ENCODE data around the gene CASP4. TPM values are rescaled to one million over a fixed set of nuclear protein-coding genes. Genes with fewer than 3 reads are reported as not detected.

CASP4 gene
- total and polyA plus RNA-seq, 2 of the 4 experiments (the other 2 are of a cell fraction): 82.5 to 91.9 TPM

DNA sequence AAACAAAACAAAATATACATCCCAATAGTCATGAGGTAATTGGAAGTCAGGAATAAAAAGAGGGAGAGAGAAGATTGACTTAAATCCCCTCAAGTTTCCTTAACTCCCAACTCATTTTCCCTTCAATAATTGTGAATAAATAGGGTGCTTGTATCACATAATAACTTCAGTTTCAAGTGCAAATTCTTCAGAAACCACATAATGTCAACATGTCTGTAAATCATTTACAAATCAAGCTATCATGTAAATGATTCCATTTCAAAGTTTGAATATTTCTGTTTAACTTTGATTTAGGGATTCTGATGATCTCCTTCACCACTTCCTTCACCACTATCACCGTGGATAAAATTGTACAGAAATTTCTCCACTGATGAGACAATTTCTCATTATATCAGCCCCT, 31.3 kb upstream of the CASP4 start:
- H4K5ac ChIP-seq (ENCODE audit: low read depth, low read length): no peak overlapping the region
- no peaks in the 10 kb centered on the region for H4K20me1 ChIP-seq (ENCODE audit: insufficient read depth, low read length)
- no peak overlapping the region for H3K4ac ChIP-seq (ENCODE audit: low read depth, low read length)
- BruUV-seq (replicated peaks): no TSS peak
- peak; percentile 3 for DNase-seq
- no peak overlapping the region for H2BK20ac ChIP-seq (ENCODE audit: low read depth, low read length)
- no peak overlapping the region; the same call in 1 of the 2 replicates for H3K4me2 ChIP-seq (ENCODE audit: low read depth, low read length)
- H3K4me3 ChIP-seq (ENCODE audit: insufficient read depth, low read depth, low read length): no peak overlapping the region
- H2AFZ ChIP-seq (replicated peaks; ENCODE audit: low read length, poor library complexity): no peak overlapping the region
- no CpG with 5 or more reads among the region's 1 CpG for WGBS, 2 experiments (ENCODE audit: extremely low coverage in 2 of 2, insufficient read length in 1 of 2)
- no peak overlapping the region for H2AK5ac ChIP-seq (ENCODE audit: low read depth, low read length)
- H3K79me1 ChIP-seq (ENCODE audit: low read depth in 1 of 2, low read length in 2 of 2): no peaks in the 10 kb centered on the region
- H3K27me3 ChIP-seq (ENCODE audit: control insufficient read depth, insufficient read depth, low read length): no peaks in the 10 kb centered on the region
- H2BK5ac ChIP-seq (ENCODE audit: low read depth, low read length, poor library complexity, severe bottlenecking): no peak overlapping the region
- ChIA-PET CTCF (no interaction called here), POLR2A (ENCODE audit: unreplicated experiment) (no interaction called here)
- no peak overlapping the region for H3K27ac ChIP-seq (ENCODE audit: insufficient read depth, low read length)
- H3K9me1 ChIP-seq (ENCODE audit: insufficient read depth, low read length): no peaks in the 10 kb centered on the region
- H3K23ac ChIP-seq (ENCODE audit: low read depth, low read length): no peak overlapping the region
- H3K9me3 ChIP-seq (ENCODE audit: control insufficient read depth, insufficient read depth, low read length): no peaks in the 10 kb centered on the region
- H4K91ac ChIP-seq (ENCODE audit: insufficient read depth, low read depth, low read length): no peak overlapping the region
- intact Hi-C loops (cut with micrococcal nuclease) (no loop called here), in situ Hi-C loops (cut with MboI; ENCODE audit: low sequenced_read_pairs) (no loop called here), dilution Hi-C loops (cut with HindIII; ENCODE audit: low sequenced_read_pairs, unreplicated experiment) (no loop called here)
- no peak overlapping the region for H2BK120ac ChIP-seq (ENCODE audit: low read depth, low read length)
- H3K18ac ChIP-seq (ENCODE audit: low read depth, low read length): no peak overlapping the region
- no peak overlapping the region for H4K8ac ChIP-seq (ENCODE audit: low read depth in 2 of 2, low read length in 2 of 2)
- H3K56ac ChIP-seq (ENCODE audit: extremely low read depth, insufficient read depth, low read length): no peak overlapping the region
- no peaks in the 10 kb centered on the region for H3K36me3 ChIP-seq (ENCODE audit: control insufficient read depth, insufficient read depth, low read length)
- no peak overlapping the region for H3K9ac ChIP-seq (ENCODE audit: low read depth, low read length)
- TF ChIP-seq CEBPB (IDR thresholded peaks at IDR 0.05; ENCODE audit: low read depth, low read length): no peak
- TF ChIP-seq CHD1 (IDR thresholded peaks at IDR 0.05; ENCODE audit: low read depth, low read length): no peak
- TF ChIP-seq RCOR1 (IDR thresholded peaks at IDR 0.05; ENCODE audit: insufficient replicate concordance, low read length): no peak
- TF ChIP-seq MXI1 (IDR thresholded peaks at IDR 0.05; ENCODE audit: borderline replicate concordance, low read depth, low read length): no peak
- TF ChIP-seq MAZ (IDR thresholded peaks at IDR 0.05; ENCODE audit: borderline replicate concordance, low read depth, low read length): no peak
- TF ChIP-seq, protein P1, sequence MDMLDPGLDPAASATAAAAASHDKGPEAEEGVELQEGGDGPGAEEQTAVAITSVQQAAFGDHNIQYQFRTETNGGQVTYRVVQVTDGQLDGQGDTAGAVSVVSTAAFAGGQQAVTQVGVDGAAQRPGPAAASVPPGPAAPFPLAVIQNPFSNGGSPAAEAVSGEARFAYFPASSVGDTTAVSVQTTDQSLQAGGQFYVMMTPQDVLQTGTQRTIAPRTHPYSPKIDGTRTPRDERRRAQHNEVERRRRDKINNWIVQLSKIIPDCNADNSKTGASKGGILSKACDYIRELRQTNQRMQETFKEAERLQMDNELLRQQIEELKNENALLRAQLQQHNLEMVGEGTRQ (IDR thresholded peaks at IDR 0.05; ENCODE audit: low read depth, low read length): no peak
- TF ChIP-seq MAFK (IDR thresholded peaks at IDR 0.05; ENCODE audit: low read depth, low read length): no peak
- no peak for TF ChIP-seq BHLHE40 (IDR thresholded peaks at IDR 0.05; ENCODE audit: low read depth, low read length)
- TF ChIP-seq POLR2A (IDR thresholded peaks at IDR 0.05; ENCODE audit: low read depth, low read length): no peak
- TF ChIP-seq, protein P2, sequence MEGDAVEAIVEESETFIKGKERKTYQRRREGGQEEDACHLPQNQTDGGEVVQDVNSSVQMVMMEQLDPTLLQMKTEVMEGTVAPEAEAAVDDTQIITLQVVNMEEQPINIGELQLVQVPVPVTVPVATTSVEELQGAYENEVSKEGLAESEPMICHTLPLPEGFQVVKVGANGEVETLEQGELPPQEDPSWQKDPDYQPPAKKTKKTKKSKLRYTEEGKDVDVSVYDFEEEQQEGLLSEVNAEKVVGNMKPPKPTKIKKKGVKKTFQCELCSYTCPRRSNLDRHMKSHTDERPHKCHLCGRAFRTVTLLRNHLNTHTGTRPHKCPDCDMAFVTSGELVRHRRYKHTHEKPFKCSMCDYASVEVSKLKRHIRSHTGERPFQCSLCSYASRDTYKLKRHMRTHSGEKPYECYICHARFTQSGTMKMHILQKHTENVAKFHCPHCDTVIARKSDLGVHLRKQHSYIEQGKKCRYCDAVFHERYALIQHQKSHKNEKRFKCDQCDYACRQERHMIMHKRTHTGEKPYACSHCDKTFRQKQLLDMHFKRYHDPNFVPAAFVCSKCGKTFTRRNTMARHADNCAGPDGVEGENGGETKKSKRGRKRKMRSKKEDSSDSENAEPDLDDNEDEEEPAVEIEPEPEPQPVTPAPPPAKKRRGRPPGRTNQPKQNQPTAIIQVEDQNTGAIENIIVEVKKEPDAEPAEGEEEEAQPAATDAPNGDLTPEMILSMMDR (conservative IDR thresholded peaks at IDR 0.05; ENCODE audit: low read depth, low read length): no peak
- no peak for TF ChIP-seq FOS (IDR thresholded peaks at IDR 0.05; ENCODE audit: low read depth, low read length)
- TF ChIP-seq, protein P3, sequence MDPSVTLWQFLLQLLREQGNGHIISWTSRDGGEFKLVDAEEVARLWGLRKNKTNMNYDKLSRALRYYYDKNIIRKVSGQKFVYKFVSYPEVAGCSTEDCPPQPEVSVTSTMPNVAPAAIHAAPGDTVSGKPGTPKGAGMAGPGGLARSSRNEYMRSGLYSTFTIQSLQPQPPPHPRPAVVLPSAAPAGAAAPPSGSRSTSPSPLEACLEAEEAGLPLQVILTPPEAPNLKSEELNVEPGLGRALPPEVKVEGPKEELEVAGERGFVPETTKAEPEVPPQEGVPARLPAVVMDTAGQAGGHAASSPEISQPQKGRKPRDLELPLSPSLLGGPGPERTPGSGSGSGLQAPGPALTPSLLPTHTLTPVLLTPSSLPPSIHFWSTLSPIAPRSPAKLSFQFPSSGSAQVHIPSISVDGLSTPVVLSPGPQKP (IDR thresholded peaks at IDR 0.05; ENCODE audit: borderline replicate concordance, low read depth, low read length): no peak
- no peak for TF ChIP-seq RFX5 (IDR thresholded peaks at IDR 0.05; ENCODE audit: low read depth, low read length)
- TF ChIP-seq SMC3 (IDR thresholded peaks at IDR 0.05; ENCODE audit: low read depth, low read length): no peak
- TF ChIP-seq RAD21 (IDR thresholded peaks at IDR 0.05; ENCODE audit: low read length): no peak
- no peak for TF ChIP-seq NFE2L2 (IDR thresholded peaks at IDR 0.05; ENCODE audit: low read depth, low read length)
- H2BK15ac ChIP-seq (ENCODE audit: low read depth, low read length): no peak overlapping the region
- 0 out of 2 replicates have a peak, but pooled peaks cover 1% of the 10 kb centered on the region for H3K4me1 ChIP-seq (ENCODE audit: control insufficient read depth, insufficient read depth, low read length)
- no peak overlapping the region; the same call in 1 of the 2 replicates for H3K14ac ChIP-seq (replicated peaks; ENCODE audit: low read depth, low read length)
- H2AK9ac ChIP-seq (replicated peaks; ENCODE audit: low read depth, low read length, poor library complexity): no peak overlapping the region
- no peak for ATAC-seq (ENCODE audit: low read depth)
